Endometrium (tissue), 2 donors: ENCODE measurements around the gene PCP2.
A peak's percentile ranks its signal among the peaks of the same experiment; 100 is the strongest.
"Not testable (repeated sequence)": the region's sequence is repeated elsewhere in the genome, so short reads cannot be mapped to it uniquely, and the experiment has no call there.

Experiments used
- FAIRE-seq: peaks from 2 replicates; lab custom pipeline; 2012; peaks lifted over from hg19 to GRCh38; lab: Jason Lieb, UNC
- donor health status: control.
- donor health status: control.

Gene PCP2

DNA sequence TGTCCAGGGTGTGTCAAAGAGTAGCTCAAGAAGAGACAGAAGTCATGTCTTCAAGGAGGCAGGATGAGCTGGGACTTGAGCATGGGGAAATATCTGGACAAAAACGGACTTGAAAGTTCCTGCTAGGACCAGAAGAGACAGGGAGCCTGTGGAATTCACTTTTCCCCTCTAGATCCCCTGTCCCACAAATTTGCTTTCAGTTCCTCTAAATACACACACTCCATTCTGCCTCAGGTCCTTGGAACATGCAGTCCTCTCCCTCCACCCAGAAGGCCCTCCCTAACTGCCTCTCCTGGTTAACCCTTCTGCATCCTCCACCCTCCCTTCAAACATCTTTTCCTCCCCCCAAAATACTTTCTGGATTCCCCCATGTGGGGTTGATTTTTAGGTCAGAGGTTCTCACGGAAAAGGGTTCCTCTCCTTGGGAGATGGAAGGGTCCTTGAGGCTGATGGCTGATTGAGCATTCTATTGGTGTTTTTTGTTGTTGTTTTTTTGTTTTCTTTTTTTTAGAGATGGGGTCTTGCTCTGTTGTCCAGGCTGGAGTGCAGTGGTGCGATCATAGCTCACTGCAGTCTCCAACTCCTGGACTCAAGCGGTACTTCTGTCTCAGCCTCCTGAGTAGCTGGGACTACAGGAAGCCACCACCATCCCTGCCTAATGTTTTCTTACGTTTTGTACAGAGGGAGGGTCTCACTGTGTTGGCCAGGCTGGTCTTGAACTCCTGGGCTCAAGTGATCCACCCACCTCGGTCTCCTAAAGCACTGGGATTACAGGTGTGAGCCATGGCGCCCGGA, 28.4 kb upstream of the PCP2 start:
- no peak for FAIRE-seq

DNA sequence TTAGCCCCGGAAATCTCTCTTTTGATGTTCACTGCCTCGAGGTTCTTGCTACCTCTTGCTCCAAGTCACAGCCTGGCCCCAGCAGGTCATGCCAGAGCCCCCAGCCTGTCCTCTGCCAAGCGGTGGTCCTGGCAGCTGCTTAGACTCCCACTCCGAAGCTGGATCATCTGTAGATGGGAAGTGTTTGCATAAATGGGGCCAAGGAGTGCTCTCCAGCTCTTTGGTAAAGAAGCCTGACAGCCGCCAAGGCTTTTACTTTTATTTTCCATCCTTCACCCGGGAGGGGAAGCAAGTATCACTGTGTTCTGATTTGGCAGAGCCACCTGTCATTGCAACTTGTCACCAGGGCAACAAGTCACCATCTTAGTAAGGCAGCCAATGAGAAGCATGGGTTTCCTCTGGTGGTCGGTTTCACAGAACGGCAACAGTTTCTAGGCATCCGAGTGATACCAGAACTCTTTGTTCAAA, 24.7 kb upstream of the PCP2 start:
- no peak for FAIRE-seq

DNA sequence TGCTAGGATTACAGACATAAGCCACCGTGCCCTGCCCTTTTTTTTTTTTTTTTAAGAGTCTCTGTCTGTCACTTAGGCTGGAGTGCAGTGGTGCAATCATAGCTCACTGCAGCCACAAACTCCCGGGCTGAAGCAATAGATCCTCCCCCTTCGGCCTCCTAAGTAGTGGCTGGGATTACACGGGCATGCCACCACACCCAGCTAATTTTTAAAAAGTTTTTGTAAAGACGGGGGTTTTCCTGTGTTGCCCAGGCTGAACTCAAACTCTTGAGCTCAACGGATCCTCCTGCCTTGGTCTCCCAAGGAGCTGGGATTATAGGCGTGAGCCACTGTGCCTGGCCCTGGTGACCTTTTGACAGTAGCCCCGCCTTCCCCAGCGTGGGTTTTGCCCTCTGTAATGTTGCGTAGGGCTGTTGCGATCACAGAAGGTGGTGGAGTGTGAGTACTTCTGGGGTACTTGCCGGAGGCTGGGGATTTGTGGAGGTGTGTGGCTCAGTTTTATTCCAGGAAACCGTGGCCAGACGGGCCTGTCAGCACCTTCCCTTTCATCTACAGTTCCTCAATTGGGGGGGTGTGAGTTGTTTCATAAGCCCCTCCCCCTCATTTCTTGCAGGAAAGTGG, 23.7 kb upstream of the PCP2 start:
- FAIRE-seq: no peak

- no peak for FAIRE-seq
These were observed 22.1 kb upstream of the PCP2 start for GRCh38 chr19:7655581-7655980.

DNA sequence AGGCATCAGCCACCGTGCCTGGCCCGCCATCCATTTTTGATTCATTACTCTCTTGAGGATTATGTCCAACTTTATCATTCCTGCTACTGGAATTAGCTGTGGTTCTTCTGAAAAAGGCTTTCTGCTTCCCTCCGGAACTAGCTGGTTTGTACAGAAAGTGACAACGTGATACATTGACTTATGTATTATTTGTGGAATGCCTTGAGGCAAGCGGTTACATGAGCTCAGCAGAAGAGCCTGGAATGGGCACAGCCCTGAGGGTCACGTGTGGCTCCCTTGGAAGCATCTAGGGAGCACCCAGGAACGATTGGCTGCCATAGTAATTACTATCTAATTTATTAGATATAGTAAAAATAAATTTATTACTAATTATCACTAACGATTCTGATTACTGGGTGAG, 20.9 kb upstream of the PCP2 start:
- FAIRE-seq: no peak

- peak; percentile 86 for FAIRE-seq
These were observed 18.6 kb upstream of the PCP2 start for GRCh38 chr19:7652061-7652641.

DNA sequence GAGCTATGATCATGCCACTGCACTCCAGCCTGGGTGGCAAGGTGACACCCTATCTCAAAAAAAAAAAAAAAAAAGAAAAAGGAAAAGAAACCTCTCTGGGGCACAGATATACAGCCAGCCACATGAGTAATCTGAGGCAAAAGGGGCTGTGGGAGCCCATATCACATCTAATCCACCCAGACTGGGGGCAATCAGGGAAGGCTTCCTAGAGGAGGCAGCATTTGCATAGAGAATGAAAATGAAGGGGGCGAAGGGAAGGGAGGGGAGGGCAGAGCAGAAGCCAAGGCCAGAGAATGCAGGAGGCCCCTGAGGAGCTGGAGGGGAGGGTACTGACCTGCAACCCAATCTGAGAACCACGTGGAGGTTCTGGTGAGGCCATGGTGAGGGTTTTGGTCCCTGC, 16.6 kb upstream of the PCP2 start:
- no peak for FAIRE-seq

- FAIRE-seq: no peak
These were observed 14.9 kb upstream of the PCP2 start for GRCh38 chr19:7648265-7649014.

GRCh38 chr19:7647156-7647555, 13.6 kb upstream of the PCP2 start:
- no peak for FAIRE-seq

- FAIRE-seq: no peak
These were observed 12.8 kb upstream of the PCP2 start for GRCh38 chr19:7646426-7646700.

DNA sequence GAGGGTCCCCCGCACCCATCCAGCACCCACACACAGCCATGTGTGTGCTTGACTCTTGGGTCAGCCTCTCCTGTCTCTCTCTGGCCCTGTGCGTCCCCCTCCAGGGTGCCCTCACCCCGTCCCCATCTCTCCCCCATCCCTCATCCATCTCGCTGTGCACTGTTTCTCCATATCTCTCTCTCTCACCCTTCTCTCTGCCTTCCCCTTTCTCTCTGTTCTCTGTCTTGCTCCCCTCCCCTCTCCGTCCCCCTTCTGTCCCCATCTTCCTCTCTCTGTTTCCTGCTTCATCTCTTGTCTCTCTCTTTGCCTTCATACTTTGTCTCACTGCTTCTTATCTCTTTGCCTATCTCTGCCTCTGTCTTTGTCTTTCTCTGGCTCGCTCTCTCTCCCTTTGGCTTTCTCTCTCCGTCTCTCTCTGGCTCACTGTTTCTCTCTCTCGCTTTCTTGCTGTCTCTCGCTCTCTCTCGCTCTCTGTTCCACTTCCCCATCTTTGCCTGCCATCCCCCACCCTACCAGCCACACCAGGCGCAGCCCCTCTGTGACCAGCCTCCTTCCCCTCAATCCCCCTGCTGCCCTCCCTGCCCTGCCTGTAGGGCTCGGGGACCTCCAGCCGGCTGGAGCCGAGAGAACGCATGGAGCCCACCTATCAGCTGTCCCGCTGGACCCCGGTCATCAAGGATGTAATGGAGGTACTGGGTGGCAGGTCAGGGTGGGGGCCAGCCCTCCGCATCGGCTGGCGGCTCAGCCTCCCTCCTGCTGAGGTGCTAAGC, 12.3 kb upstream of the PCP2 start:
- no peak for FAIRE-seq

DNA sequence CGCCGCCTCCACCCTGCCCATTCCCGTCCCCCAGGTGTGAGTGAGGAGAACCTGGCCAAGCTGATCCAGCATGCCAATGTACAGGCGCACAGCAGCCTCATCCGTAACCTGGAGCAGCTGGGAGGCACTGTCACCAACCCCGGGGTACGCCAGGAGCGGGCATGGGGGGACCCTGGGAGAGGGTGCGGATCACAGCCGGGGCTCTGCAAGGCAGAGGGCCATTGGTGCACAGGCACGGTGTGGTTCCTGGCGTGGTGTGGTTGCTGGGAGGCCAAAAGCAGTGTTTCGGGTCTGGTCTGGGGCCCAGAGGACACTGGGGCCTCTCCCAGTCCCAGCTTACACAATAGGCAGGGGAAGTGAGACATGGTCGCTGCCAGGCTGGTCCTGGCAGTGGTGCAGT, 11.6 kb upstream of the PCP2 start:
- no peak for FAIRE-seq

DNA sequence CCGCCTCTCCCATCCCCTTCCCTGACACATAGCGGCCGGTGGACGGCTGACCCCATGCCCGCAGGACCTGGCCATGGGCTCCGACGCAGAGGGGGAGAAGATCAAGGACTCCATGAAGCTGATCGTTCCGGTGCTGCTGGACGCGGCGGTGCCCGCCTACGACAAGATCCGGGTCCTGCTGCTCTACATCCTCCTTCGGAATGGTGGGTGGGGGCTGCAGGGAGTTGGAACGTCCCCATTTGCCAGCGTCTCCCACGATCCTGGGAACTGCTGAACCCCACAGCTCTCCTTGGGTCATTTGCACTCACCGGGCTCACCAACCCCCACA, 11.0 kb upstream of the PCP2 start:
- FAIRE-seq: no peak

DNA sequence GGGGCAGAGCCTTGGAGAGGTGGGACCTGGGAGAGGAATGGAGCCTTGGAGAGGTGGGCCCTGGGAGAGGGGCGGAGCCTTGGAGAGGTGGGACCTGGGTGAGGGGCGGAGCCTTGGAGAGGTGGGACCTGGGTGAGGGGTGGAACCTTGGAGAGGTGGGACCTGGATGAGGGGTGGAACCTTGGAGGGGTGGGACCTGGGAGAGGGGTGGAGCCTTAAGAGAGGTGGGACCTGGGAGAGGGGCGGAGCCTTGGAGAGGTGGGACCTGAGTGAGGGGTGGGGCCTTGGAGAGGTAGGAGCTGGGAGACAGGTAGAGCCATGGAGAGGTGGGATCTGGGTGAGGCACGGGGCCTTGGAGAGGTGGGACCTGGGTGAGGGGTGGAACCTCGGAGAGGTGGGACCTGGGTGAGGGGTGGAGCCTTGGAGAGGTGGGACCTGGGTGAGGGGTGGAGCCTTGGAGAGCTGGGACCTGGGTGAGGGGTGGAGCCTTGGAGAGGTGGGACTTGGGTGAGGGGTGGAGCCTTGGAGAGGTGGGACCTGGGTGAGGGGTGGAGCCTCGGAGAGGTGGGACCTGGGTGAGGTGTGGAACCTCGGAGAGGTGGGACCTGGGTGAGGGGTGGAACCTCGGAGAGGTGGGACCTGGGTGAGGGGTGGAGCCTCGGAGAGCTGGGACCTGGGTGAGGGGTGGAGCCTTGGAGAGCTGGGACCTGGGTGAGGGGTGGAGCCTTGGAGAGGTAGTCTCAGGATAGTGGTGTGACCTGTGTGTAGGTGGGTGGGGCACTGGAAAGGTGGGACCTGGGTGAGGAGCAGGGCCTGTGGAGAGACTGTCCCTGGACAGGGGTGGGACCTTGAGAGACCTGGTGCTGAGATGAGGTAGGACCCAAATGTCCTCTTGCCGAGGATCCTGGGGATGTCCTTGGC, 10.4 kb upstream of the PCP2 start:
- FAIRE-seq: not testable (repeated sequence)

- no peak for FAIRE-seq
These were observed 9.5 kb upstream of the PCP2 start for GRCh38 chr19:7643031-7643415.

GRCh38 chr19:7642295-7643030, 8.9 kb upstream of the PCP2 start:
- no peak for FAIRE-seq

GRCh38 chr19:7641290-7642276, 8.1 kb upstream of the PCP2 start:
- no peak for FAIRE-seq

DNA sequence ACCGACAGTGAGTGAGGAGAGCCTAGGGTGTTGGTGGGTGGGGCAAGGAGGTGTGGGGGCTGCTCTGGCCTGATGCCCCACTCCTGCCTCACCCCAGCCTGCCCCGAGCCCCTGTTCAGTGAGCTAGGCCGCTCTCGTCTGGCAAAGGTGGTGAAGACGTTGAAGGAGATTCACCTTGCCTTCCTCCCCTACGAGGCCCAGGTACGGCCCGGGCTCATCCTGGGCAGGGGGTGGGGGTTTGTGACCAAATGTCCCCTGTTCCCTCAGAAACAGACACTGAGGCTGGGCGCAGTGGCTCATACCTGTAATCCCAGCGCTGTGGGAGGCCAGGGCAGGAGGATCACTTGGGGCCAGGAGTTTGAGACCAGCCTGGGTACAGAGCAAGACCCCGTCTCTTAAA, 7.3 kb upstream of the PCP2 start:
- no peak for FAIRE-seq

DNA sequence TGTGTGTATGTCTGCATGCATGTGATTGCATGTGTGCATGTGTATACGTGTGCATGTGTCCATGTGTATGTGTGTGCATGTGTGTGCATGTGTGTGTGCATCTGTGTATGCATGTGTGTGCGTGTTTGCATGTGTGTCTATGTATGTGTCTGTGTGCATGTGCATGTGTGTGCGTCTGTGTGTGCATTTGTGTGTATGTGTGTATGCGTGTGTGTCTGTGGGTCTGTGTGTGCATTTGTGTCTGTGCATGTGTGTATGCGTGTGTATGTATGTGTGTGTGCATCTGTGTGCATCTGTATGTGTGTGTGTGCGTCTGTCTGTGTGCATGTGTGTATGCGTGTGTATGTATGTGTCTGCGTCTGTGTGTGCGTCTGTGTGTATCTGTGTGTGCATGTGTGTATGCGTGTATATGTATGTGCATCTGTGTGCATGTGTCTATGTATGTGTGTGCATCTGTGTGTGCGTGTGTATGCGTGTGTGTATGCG, 6.4 kb upstream of the PCP2 start:
- no peak for FAIRE-seq
